NCI-H2107 treated with DMSO at 0.1 percent for 48 hours (cell line): ENCODE results near the gene GALNT2.

Experiments
- DNase-seq: peaks from one replicate; lab custom pipeline; 2025; ENCODE audit not compliant: unreplicated experiment; lab: John Stamatoyannopoulos, UW

GALNT2 gene

GRCh38 chr1:230226007-230226800, 159.2 kb downstream of the GALNT2 start:
- DNase-seq, result no peak

DNA sequence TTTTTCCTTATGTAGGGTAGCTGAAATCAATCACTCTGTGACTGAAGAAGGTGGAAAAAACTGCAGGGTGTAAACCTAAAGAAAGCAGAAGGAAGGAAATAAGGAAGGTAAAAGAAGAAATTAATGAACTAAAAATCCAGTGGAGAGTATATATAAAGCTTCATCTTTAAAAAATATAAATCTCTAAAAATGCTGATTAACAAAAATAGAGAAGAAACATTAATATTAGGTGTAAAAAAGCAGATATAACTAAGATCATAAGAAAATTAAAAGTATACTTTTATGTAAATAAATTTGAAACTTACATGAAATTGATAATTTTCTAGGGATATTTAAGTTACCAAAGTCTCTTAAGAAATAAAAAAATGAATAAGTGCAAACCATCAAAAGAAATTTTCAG, 159.8 kb downstream of the GALNT2 start:
- no peak for DNase-seq

GRCh38 chr1:230228236-230228897, 161.3 kb downstream of the GALNT2 start:
- no peak for DNase-seq

DNA sequence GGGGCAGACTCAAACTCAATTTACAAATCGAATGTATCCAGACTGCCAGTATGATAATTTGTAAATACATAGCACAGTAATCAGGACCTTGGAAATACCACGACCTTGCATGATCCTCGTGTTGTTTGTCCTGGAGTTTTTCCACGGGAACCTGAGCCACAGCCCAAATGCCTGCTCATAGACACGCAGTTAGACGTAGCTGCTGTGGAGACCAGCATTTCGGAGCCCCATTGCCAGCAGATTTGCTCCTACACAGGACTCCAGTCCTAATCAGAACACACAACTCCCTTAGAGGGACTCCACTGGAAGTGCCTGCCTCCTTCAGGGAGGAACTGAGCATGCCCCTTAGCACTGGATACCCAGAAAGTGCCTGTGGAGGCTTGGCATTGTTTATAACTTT, 163.2 kb downstream of the GALNT2 start:
- DNase-seq, result no peak

DNA sequence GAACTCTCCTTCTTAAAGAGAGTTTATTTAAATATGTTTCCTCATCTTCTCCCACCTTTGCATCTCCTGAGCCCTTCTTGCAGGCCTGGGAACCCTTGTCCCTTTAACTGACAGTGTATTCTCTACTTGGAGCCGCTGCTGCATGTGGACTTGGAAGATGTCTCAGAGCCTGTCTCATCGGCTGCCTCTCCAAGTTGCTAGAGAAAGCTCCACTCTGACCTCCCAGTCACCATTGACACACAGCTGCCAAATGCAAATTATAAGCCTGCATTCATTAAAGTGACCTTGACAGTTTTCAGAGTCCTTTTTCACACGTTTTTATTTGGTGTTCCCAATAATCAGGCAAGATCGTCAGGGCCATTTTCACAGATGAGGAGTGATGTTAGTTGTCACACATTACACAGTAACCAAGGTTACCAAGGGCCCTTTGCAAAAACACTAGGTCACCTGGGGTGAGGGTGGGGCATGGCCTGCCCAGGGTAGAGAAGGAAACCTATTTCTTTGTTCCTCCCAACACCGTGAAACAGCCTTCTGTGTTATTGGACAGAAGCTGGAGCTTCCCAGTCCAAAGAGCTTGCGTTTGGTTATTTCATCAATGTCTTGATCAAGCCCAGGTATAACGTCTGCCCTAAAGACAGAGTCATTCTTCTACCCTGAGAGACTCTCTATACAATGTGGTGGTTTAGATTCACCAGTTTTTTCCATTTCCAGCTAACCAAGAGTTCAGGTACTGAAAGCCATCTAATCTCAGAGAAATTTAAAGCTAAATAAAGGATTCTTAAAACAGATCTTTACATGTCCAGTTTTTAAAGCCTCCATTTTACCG, 164.1 kb downstream of the GALNT2 start:
- DNase-seq, result no peak

GRCh38 chr1:230231774-230232145, 164.7 kb downstream of the GALNT2 start:
- no peak for DNase-seq

GRCh38 chr1:230232371-230232771, 165.3 kb downstream of the GALNT2 start:
- DNase-seq, result no peak

DNA sequence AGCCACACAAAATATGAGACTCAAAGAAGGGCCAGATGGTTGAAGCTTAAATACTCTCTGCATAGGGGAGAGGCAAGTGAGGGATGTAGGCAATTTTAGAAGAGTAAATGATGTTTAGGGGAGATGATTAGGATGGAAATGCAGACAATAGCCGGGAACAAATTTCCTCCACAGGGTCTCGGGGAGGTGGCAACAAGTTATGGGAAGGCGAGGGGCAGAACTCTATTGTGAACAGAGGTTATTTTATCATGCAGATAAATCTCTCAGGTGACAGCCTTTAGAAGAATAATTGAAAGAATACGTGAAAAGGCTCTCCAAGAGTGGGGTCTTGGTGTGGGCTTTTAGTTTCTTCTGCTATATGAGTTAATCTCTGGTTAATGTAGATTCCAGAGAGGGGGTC, 166.7 kb downstream of the GALNT2 start:
- DNase-seq, result no peak

GRCh38 chr1:230235876-230236275, 168.8 kb downstream of the GALNT2 start:
- no peak for DNase-seq

DNA sequence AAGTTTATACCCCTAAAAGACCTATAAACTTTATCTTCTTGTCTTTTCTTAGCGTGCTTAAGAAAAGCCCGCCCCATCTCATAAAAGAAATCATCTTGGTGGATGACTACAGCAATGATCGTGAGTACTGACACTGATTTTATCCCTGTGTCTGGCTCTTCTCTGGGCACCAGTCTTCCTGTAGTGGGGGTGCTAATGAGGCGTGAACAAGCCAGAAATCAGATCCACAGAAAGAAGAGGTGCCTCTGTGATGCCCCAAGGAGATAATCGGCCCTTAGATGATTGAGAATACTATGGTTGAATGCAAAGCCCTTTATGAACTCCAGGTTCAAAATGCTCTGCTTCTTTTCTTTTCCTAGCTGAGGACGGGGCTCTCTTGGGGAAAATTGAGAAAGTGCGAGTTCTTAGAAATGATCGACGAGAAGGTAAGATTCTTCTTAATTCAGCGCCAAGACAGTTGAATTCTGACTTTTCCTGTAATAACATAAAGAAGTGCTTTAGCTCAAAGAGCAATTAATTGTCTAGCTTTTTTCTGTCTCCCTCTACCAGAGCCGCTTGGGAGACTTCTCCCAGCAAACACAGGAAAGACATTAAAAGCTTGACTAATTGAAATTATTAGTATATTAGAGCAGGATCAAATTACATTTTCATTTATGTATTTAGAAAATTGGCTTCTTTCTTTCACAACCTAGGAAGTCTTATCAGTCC, 169.4 kb downstream of the GALNT2 start:
- DNase-seq, result no peak

- DNase-seq, result no peak
Measured at GRCh38 chr1:230237009-230237370, 170.0 kb downstream of the GALNT2 start.

DNA sequence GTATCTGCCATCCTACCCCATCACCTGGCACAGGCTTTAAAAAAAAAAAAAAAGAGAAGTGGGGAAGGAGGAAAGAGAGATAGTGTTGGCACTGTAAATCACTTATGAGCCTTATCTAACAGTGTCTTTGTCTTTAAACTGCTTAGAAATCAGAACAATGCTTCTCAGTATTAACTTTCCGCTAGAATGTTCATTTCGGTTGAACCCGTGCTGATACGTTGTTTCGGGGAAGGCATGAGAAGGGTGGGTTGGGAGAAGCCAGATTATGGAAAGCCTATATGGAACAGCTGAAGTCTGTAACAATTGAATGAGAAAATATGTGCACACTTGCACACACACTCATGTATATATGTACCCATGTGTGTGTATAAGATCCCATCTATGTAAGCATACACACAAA, 170.8 kb downstream of the GALNT2 start:
- no peak for DNase-seq

- DNase-seq, result no peak
Measured at GRCh38 chr1:230240446-230241086, 173.5 kb downstream of the GALNT2 start.

DNA sequence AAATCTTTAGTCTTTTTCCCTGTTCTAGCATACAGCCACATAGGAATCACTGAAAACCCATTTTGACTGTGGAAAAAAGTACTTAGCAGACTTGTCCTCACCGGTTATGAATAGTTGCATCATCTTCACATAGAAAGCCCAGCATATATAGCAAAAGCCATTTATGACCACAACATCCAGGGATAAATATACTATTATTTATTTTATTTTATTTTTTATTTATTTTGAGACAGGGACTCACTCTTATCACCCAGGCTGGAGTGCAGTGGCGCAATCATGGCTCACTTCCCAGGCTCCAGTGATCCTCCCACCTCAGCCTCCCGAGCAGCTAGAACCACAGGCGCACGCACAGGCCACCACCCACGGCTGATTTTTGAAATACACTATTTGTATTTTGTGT, 175.3 kb downstream of the GALNT2 start:
- DNase-seq, result no peak

DNA sequence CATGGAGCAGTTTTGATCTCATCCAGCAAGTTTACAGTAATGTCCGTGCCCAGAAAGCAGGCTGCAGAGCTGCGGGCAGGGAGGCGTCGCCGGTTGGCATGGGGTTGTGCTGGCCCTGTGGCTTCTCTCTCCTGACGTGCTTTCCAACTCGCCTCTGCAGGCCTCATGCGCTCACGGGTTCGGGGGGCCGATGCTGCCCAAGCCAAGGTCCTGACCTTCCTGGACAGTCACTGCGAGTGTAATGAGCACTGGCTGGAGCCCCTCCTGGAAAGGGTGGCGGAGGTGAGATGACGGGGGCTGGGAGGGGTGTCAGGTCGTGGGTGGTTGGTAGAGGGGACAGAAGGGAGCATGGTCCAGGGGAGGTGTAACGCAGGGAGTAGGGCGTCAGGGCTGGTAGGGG, 176.1 kb downstream of the GALNT2 start:
- no peak for DNase-seq

- DNase-seq, result no peak
Measured at GRCh38 chr1:230243583-230244353, 176.7 kb downstream of the GALNT2 start.

GRCh38 chr1:230246551-230246950, 179.5 kb downstream of the GALNT2 start:
- DNase-seq, result no peak

DNA sequence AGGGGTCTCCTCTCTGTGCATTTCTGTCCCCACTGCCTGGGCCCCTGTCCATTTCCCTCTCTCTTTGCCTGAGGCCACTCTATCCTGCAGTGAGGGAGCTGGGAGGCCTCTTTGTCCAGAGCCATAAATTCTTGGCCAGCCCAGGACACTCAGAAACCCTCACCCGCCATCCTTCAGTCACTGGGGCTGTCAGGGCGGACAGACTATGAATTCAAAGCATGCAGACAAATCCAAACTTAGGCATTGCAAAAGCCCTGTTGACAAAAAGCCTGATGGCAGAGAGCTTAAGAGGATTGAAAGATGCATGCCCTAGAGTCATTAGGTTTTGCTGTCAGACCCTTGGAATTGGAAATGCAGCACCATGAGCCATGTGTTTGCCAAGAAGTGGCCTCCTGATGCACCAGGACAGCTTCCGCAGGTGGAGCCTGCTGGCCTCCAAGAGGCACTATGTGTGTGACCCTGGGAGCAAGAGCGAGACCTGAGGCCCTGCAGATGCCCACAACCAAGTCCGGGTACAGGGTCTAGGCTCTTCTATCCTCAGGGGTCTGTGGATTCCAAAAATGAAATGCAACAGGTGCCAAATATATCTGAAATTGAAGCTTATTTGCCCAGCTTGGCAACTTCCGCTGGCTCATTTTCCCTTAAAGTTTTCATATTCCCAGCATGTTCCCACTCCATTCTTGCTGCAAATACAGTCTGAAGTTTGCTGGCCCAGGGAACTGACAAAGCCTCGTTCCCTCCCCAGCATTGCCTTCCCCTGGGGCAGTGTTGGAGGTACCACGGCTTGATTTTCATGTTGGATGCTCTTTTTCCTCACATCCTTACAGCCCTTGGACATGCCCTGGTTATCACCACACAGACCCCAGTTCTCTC, 181.2 kb downstream of the GALNT2 start:
- DNase-seq, result no peak

- DNase-seq, result no peak
Measured at GRCh38 chr1:230248889-230249270, 181.8 kb downstream of the GALNT2 start.
